ENCODE data around the gene PADI1.

The PADI1 gene

GRCh38 chr1:17278996-17279830 is 74.3 kb downstream of the PADI1 start:
- Histone ChIP-seq H3K9ac (ENCODE audit: low read length) (no peak overlapping the region), H3K4me1 (ENCODE audit: low read length) (peaks cover 3% of the 10 kb centered on the region; the same call in 1 of the 2 replicates), H3K4me2 (ENCODE audit: low read length) (no peak overlapping the region), H2AFZ (ENCODE audit: low read depth, low read length) (no peak overlapping the region), H3K36me3 (replicated peaks; ENCODE audit: low read depth, low read length) (no peaks in the 10 kb centered on the region), H3K27ac (ENCODE audit: low read length) (no peak overlapping the region), H3K9me3 (ENCODE audit: insufficient read depth, low read length) (no peaks in the 10 kb centered on the region), H3K4me3 (ENCODE audit: low read length) (no peak overlapping the region), H4K20me1 (ENCODE audit: insufficient read depth, low read length) (no peaks in the 10 kb centered on the region), H3K79me2 (ENCODE audit: low read length) (no peaks in the 10 kb centered on the region), H3K27me3 (ENCODE audit: low read depth, low read length) (0 out of 2 replicates have a peak, but pooled peaks cover 6% of the 10 kb centered on the region)
- no peak for TF ChIP-seq CTCF (IDR thresholded peaks at IDR 0.05; ENCODE audit: low read depth, low read length)
- no peak for TF ChIP-seq EZH2phosphoT487 (IDR thresholded peaks at IDR 0.05; ENCODE audit: low read depth)

GRCh38 chr1:17280436-17280835 is 75.5 kb downstream of the PADI1 start:
- Histone ChIP-seq H2AFZ (ENCODE audit: low read depth, low read length) (no peak overlapping the region), H3K27ac (ENCODE audit: low read length) (no peak overlapping the region), H4K20me1 (ENCODE audit: insufficient read depth, low read length) (no peaks in the 10 kb centered on the region), H3K9ac (ENCODE audit: low read length) (no peak overlapping the region), H3K79me2 (ENCODE audit: low read length) (no peaks in the 10 kb centered on the region), H3K4me2 (ENCODE audit: low read length) (no peak overlapping the region), H3K4me1 (ENCODE audit: low read length) (peaks cover 3% of the 10 kb centered on the region; the same call in 1 of the 2 replicates), H3K4me3 (ENCODE audit: low read length) (no peak overlapping the region), H3K36me3 (replicated peaks; ENCODE audit: low read depth, low read length) (no peaks in the 10 kb centered on the region), H3K9me3 (ENCODE audit: insufficient read depth, low read length) (no peaks in the 10 kb centered on the region), H3K27me3 (ENCODE audit: low read depth, low read length) (0 out of 2 replicates have a peak, but pooled peaks cover 6% of the 10 kb centered on the region)
- TF ChIP-seq EZH2phosphoT487 (IDR thresholded peaks at IDR 0.05; ENCODE audit: low read depth) (no peak), CTCF (IDR thresholded peaks at IDR 0.05; ENCODE audit: low read depth, low read length) (no peak)

- Histone ChIP-seq H3K9me3 (ENCODE audit: insufficient read depth, low read length) (no peaks in the 10 kb centered on the region), H3K27me3 (ENCODE audit: low read depth, low read length) (0 out of 2 replicates have a peak, but pooled peaks cover 6% of the 10 kb centered on the region), H3K36me3 (replicated peaks; ENCODE audit: low read depth, low read length) (no peaks in the 10 kb centered on the region), H3K79me2 (ENCODE audit: low read length) (no peaks in the 10 kb centered on the region), H2AFZ (ENCODE audit: low read depth, low read length) (no peak overlapping the region), H3K27ac (ENCODE audit: low read length) (no peak overlapping the region), H4K20me1 (ENCODE audit: insufficient read depth, low read length) (no peaks in the 10 kb centered on the region), H3K4me3 (ENCODE audit: low read length) (no peak overlapping the region), H3K4me1 (ENCODE audit: low read length) (peaks cover 3% of the 10 kb centered on the region; the same call in 1 of the 2 replicates), H3K9ac (ENCODE audit: low read length) (no peak overlapping the region), H3K4me2 (ENCODE audit: low read length) (no peak overlapping the region)
- no peak for TF ChIP-seq EZH2phosphoT487 (IDR thresholded peaks at IDR 0.05; ENCODE audit: low read depth)
- no peak for TF ChIP-seq CTCF (IDR thresholded peaks at IDR 0.05; ENCODE audit: low read depth, low read length)
Observed at GRCh38 chr1:17280894-17281293, 76.0 kb downstream of the PADI1 start.

GRCh38 chr1:17281775-17282181 is 76.8 kb downstream of the PADI1 start:
- Histone ChIP-seq H3K9ac (ENCODE audit: low read length) (no peak overlapping the region), H3K79me2 (ENCODE audit: low read length) (no peaks in the 10 kb centered on the region), H3K4me3 (ENCODE audit: low read length) (no peak overlapping the region), H3K4me2 (ENCODE audit: low read length) (no peak overlapping the region), H4K20me1 (ENCODE audit: insufficient read depth, low read length) (no peaks in the 10 kb centered on the region), H3K36me3 (replicated peaks; ENCODE audit: low read depth, low read length) (no peaks in the 10 kb centered on the region), H3K27ac (ENCODE audit: low read length) (no peak overlapping the region), H3K27me3 (ENCODE audit: low read depth, low read length) (0 out of 2 replicates have a peak, but pooled peaks cover 6% of the 10 kb centered on the region), H3K9me3 (ENCODE audit: insufficient read depth, low read length) (no peaks in the 10 kb centered on the region), H2AFZ (ENCODE audit: low read depth, low read length) (no peak overlapping the region), H3K4me1 (ENCODE audit: low read length) (peaks cover 3% of the 10 kb centered on the region; the same call in 1 of the 2 replicates)
- TF ChIP-seq EZH2phosphoT487 (IDR thresholded peaks at IDR 0.05; ENCODE audit: low read depth) (no peak), CTCF (IDR thresholded peaks at IDR 0.05; ENCODE audit: low read depth, low read length) (no peak)
